DND-41 (cell line): ENCODE results near the gene TNIK.

Experiments
- CTCF ChIP-seq: IDR thresholded peaks from 2 replicates; pipeline ENCODE4 v1.5.1; 2012; ENCODE audit warnings: borderline replicate concordance, low read length, moderate library complexity, mild to moderate bottlenecking; ENCODE audit not compliant: poor library complexity, severe bottlenecking; ENCODE audit errors: extremely low read depth
- EZH2 ChIP-seq: IDR thresholded peaks from 3 replicates; pipeline ENCODE4 v1.6.1; 2012; ENCODE audit warnings: borderline replicate concordance, low read depth, mild to moderate bottlenecking, moderate library complexity, low read length, inconsistent platforms; ENCODE audit not compliant: severe bottlenecking

DNA sequence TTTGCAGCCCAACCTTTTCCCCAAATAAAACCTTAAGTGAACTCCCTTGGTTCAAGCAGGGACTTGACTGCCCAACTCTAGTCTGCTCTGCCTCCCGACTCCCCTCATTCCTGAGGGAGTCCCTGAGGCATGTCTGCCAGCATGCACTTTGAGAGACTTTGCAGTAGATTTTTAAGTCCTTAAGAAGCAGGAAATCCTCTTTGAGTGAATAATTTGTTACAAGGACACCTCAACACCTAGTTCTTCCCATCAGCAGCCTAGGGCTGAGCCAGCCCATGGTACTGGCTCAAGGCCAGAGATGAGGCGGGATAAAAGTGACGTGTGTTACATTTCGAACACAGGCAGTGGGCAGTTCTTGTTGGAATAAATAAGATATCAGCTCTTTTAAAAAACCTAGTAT, 229.3 kb downstream of the TNIK start:
- TF ChIP-seq CTCF (no peak), EZH2 (no peak)
